SK-N-MC (cell line): ENCODE measurements around the gene ABCA7.

Experiments used
- DNase-seq: peaks from one replicate; pipeline ENCODE4 v3.0.0-alpha.2; 2011; ENCODE audit warnings: low read depth, low spot score
- H3K27ac ChIP-seq: fragments of 200-600 bp; sonication (generic); 2 replicates; pipeline ENCODE4 v1.5.1; 2016; ENCODE audit warnings: mixed run types
- H3K36me3 ChIP-seq: fragments of 200-600 bp; sonication (generic); 2 replicates; pipeline ENCODE4 v1.6.1; 2017; ENCODE audit warnings: antibody characterized with exemption, low read length, mixed read lengths; ENCODE audit not compliant: insufficient read depth
- H3K4me3 ChIP-seq: fragments of 200-600 bp; sonication (generic); 2 replicates; pipeline ENCODE4 v1.5.1; 2016
- H3K9ac ChIP-seq: fragments of 200-600 bp; sonication (generic); 2 replicates; pipeline ENCODE4 v1.8.0; 2017; ENCODE audit warnings: mixed run types, mixed read lengths; ENCODE audit not compliant: insufficient read length
- H3K9me3 ChIP-seq: fragments of 200-600 bp; sonication (generic); 2 replicates; pipeline ENCODE4 v1.6.1; 2017; ENCODE audit warnings: low read depth, mild to moderate bottlenecking, antibody characterized with exemption, low read length, moderate library complexity, mixed read lengths
- EZH2 ChIP-seq: fragments of 200-600 bp; sonication (generic); IDR thresholded peaks from one replicate; pipeline ENCODE4 v1.6.1; 2017; ENCODE audit warnings: antibody characterized with exemption
- FOXP2 ChIP-seq: optimal IDR thresholded peaks from 2 replicates; pipeline ENCODE3; 2011; ENCODE audit warnings: mild to moderate bottlenecking, moderate library complexity; ENCODE audit not compliant: insufficient read depth; ENCODE audit errors: extremely low read length, control extremely low read depth
- POLR2AphosphoS5 ChIP-seq: IDR thresholded peaks from 2 replicates; pipeline ENCODE4 v1.6.1; 2012; ENCODE audit warnings: mild to moderate bottlenecking, low read depth, low read length, borderline replicate concordance

The ABCA7 gene

GRCh38 chr19:1046836-1047695, 7.2 kb downstream of the ABCA7 start:
- Histone ChIP-seq H3K36me3 (no peaks in the 10 kb centered on the region), H3K9me3 (no peaks in the 10 kb centered on the region), H3K27ac (no peak overlapping the region), H3K9ac (no peak overlapping the region), H3K4me3 (no peak overlapping the region)
- no peak for TF ChIP-seq POLR2AphosphoS5
- TF ChIP-seq EZH2 = no peak
- TF ChIP-seq FOXP2 = no peak
- DNase-seq = no peak

- Histone ChIP-seq H3K9me3 (no peaks in the 10 kb centered on the region), H3K9ac (no peak overlapping the region), H3K36me3 (no peaks in the 10 kb centered on the region), H3K27ac (no peak overlapping the region), H3K4me3 (no peak overlapping the region)
- no peak for TF ChIP-seq EZH2
- TF ChIP-seq FOXP2 = no peak
- TF ChIP-seq POLR2AphosphoS5 = no peak
- DNase-seq = no peak
Observed at GRCh38 chr19:1047696-1048147, 7.8 kb downstream of the ABCA7 start.

GRCh38 chr19:1049106-1049505, 9.2 kb downstream of the ABCA7 start:
- TF ChIP-seq FOXP2 = no peak
- no peak for TF ChIP-seq EZH2
- no peak for TF ChIP-seq POLR2AphosphoS5
- DNase-seq = no peak
- no peak overlapping the region for H3K27ac ChIP-seq
- H3K9ac ChIP-seq = no peak overlapping the region
- no peak overlapping the region for H3K4me3 ChIP-seq
- H3K9me3 ChIP-seq = no peaks in the 10 kb centered on the region
- H3K36me3 ChIP-seq = no peaks in the 10 kb centered on the region

- DNase-seq = no peak
- Histone ChIP-seq H3K4me3 (no peak overlapping the region), H3K36me3 (no peaks in the 10 kb centered on the region), H3K27ac (no peak overlapping the region), H3K9ac (no peak overlapping the region), H3K9me3 (no peaks in the 10 kb centered on the region)
- TF ChIP-seq FOXP2 (no peak), POLR2AphosphoS5 (no peak), EZH2 (no peak)
Observed at GRCh38 chr19:1049800-1050199, 9.9 kb downstream of the ABCA7 start.

GRCh38 chr19:1050989-1051788, 11.3 kb downstream of the ABCA7 start:
- DNase-seq = no peak
- H3K27ac ChIP-seq = no peak overlapping the region
- H3K9ac ChIP-seq = no peak overlapping the region
- TF ChIP-seq EZH2 (no peak), POLR2AphosphoS5 (no peak), FOXP2 (no peak)
- no peaks in the 10 kb centered on the region for H3K9me3 ChIP-seq
- H3K36me3 ChIP-seq = no peaks in the 10 kb centered on the region
- no peak overlapping the region for H3K4me3 ChIP-seq

GRCh38 chr19:1051791-1052190, 11.9 kb downstream of the ABCA7 start:
- Histone ChIP-seq H3K36me3 (no peaks in the 10 kb centered on the region), H3K9ac (no peak overlapping the region), H3K9me3 (no peaks in the 10 kb centered on the region), H3K4me3 (no peak overlapping the region), H3K27ac (no peak overlapping the region)
- TF ChIP-seq POLR2AphosphoS5 (no peak), FOXP2 (no peak), EZH2 (no peak)
- no peak for DNase-seq

GRCh38 chr19:1052349-1052975, 12.6 kb downstream of the ABCA7 start:
- H3K9me3 ChIP-seq = no peaks in the 10 kb centered on the region
- no peak overlapping the region for H3K9ac ChIP-seq
- H3K4me3 ChIP-seq = no peak overlapping the region
- no peak for TF ChIP-seq FOXP2
- no peak for TF ChIP-seq EZH2
- no peak for TF ChIP-seq POLR2AphosphoS5
- H3K27ac ChIP-seq = no peak overlapping the region
- H3K36me3 ChIP-seq = no peaks in the 10 kb centered on the region
- DNase-seq = no peak

- Histone ChIP-seq H3K4me3 (no peak overlapping the region), H3K36me3 (no peaks in the 10 kb centered on the region), H3K9me3 (no peaks in the 10 kb centered on the region), H3K27ac (no peak overlapping the region), H3K9ac (no peak overlapping the region)
- no peak for TF ChIP-seq EZH2
- no peak for TF ChIP-seq FOXP2
- TF ChIP-seq POLR2AphosphoS5 = no peak
- no peak for DNase-seq
Observed at GRCh38 chr19:1053176-1054101, 13.5 kb downstream of the ABCA7 start.
